Measurements from ENCODE around the gene DDIT4.

DDIT4 gene

DNA sequence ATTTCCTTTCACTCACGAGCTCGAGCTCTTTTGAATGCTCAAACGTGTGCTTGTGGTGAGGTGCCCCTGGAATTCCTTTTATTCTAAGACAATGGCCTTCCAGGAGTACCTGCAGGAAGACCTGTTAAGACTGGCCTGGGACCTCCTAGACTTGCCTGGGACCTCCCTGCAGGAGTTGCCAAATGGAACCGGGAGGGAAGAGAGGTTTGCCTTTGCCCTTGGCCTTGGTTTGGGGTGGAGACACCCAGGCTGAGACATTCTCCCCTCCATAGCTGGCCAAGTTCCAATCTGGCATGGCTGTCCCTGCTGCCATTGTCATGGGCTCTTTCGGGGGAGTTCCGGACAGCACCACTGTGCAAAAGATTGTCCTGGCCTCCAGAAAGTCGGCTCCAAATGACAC is 41.3 kb downstream of the DDIT4 start:
- FAIRE-seq, result no peak
- DNase-seq (ENCODE audit: insufficient read length, low spot score), result no peak
- TF ChIP-seq POU2F2 (IDR thresholded peaks at IDR 0.05; ENCODE audit: low read depth, low read length), result no peak
- no peak for TF ChIP-seq POLR2A (IDR thresholded peaks at IDR 0.05; ENCODE audit: low read depth, low read length)
- no peak for TF ChIP-seq TAF1 (IDR thresholded peaks at IDR 0.05; ENCODE audit: low read depth, low read length)
- TF ChIP-seq SPI1 (IDR thresholded peaks at IDR 0.05; ENCODE audit: low read depth, low read length), result no peak
- TF ChIP-seq PAX5 (IDR thresholded peaks at IDR 0.05; ENCODE audit: insufficient read depth, low read length, severe bottlenecking), result no peak
- TF ChIP-seq POLR2AphosphoS5 (IDR thresholded peaks at IDR 0.05; ENCODE audit: low read depth, low read length), result no peak

GRCh38 chr10:72315611-72316385 is 42.1 kb downstream of the DDIT4 start:
- DNase-seq (ENCODE audit: insufficient read length, low spot score) (no peak), FAIRE-seq (no peak)
- TF ChIP-seq TAF1 (IDR thresholded peaks at IDR 0.05; ENCODE audit: low read depth, low read length) (no peak), POU2F2 (IDR thresholded peaks at IDR 0.05; ENCODE audit: low read depth, low read length) (no peak), SPI1 (IDR thresholded peaks at IDR 0.05; ENCODE audit: low read depth, low read length) (no peak), POLR2AphosphoS5 (IDR thresholded peaks at IDR 0.05; ENCODE audit: low read depth, low read length) (no peak)

GRCh38 chr10:72316386-72316700 is 42.6 kb downstream of the DDIT4 start:
- no peak for DNase-seq (ENCODE audit: insufficient read length, low spot score)
- FAIRE-seq, result no peak
- no peak for TF ChIP-seq PAX5 (IDR thresholded peaks at IDR 0.05; ENCODE audit: insufficient read depth, low read length, severe bottlenecking)
- no peak for TF ChIP-seq POU2F2 (IDR thresholded peaks at IDR 0.05; ENCODE audit: low read depth, low read length)
- TF ChIP-seq SPI1 (IDR thresholded peaks at IDR 0.05; ENCODE audit: low read depth, low read length), result no peak
- no peak for TF ChIP-seq TAF1 (IDR thresholded peaks at IDR 0.05; ENCODE audit: low read depth, low read length)
- TF ChIP-seq POLR2A (IDR thresholded peaks at IDR 0.05; ENCODE audit: low read depth, low read length), result no peak
- TF ChIP-seq POLR2AphosphoS5 (IDR thresholded peaks at IDR 0.05; ENCODE audit: low read depth, low read length), result no peak

DNA sequence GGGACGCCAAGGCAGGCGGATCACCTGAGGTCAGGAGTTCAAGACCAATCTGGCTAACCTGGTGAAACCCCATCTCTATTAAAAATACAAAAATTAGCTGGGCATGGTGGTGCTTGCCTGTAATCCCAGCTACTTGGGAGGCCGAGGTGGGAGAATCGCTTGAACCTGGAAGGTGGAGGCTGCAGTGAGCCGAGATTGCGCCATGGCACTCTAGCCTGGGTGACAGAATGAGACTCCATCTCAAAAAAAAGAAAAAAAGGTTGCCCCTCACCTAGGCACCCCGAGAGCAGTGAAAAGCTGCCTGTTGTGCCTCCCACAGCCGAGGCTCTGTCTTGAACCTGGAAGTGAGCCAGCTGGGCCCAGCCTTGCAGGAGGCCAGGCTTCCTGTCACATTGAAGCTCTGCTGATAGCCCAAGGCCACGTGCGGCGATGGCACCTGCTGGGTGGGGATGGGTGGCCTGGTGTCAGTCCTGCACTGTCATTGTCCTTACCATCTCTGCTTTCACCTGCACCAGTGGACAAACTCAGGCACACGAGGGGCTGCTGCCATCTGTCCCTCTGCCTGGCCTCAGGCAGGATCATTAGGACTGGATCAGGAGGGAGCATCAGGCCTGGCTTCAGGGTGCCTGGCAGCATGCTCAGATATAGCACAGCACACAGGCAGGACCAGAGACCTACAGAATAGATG is 43.2 kb downstream of the DDIT4 start:
- DNase-seq (ENCODE audit: insufficient read length, low spot score), result no peak
- FAIRE-seq, result peak; percentile 84
- no peak for TF ChIP-seq TAF1 (IDR thresholded peaks at IDR 0.05; ENCODE audit: low read depth, low read length)
- TF ChIP-seq POLR2A (IDR thresholded peaks at IDR 0.05; ENCODE audit: low read depth, low read length), result no peak
- no peak for TF ChIP-seq POU2F2 (IDR thresholded peaks at IDR 0.05; ENCODE audit: low read depth, low read length)
- TF ChIP-seq SPI1 (IDR thresholded peaks at IDR 0.05; ENCODE audit: low read depth, low read length), result no peak
- TF ChIP-seq PAX5 (IDR thresholded peaks at IDR 0.05; ENCODE audit: insufficient read depth, low read length, severe bottlenecking), result no peak
- TF ChIP-seq POLR2AphosphoS5 (IDR thresholded peaks at IDR 0.05; ENCODE audit: low read depth, low read length), result no peak

DNA sequence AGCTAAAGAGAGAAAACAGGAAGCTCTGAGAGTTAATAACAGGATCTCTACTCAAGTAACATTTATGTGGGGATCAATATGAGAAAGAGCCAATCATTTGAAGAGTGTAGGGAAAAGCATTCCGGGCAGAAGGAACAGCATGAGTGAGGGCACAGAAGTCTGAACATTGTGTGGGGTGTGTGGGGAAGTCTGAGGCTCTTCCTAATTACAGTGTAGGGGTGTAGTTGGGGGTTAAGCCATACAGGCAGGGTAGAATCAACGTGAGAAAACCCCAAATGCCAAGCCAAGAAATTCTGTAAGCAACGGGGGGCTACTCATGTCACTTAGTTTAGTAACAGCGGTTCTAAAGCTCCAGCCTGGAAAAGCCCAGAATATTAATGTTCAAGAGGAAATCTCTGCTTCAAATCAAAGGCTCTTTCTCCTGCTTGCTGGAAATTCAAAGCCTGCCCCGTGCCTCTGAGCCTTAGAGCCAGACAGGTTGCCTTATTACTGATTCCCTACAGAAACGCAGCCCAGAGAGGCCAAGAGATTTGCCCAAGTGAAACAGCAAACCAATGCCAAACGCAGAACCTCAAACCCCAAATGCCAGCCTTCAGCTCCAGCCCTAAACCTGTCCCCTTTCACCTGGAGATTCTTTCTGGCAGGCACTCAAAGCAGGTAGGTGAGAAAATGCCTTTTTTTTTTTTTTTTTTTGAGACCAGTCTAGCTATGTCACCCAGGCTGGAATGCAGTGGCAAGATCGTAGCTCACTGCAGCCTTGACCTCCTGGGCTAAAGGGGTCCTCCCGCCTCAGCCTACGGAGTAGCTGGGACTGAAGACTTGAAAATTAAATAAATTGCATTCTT is 44.9 kb downstream of the DDIT4 start:
- TF ChIP-seq POU2F2 (IDR thresholded peaks at IDR 0.05; ENCODE audit: low read depth, low read length) (no peak), SPI1 (IDR thresholded peaks at IDR 0.05; ENCODE audit: low read depth, low read length) (no peak), POLR2A (IDR thresholded peaks at IDR 0.05; ENCODE audit: low read depth, low read length) (no peak), PAX5 (IDR thresholded peaks at IDR 0.05; ENCODE audit: insufficient read depth, low read length, severe bottlenecking) (no peak), TAF1 (IDR thresholded peaks at IDR 0.05; ENCODE audit: low read depth, low read length) (no peak), POLR2AphosphoS5 (IDR thresholded peaks at IDR 0.05; ENCODE audit: low read depth, low read length) (no peak)
- no peak for FAIRE-seq

DNA sequence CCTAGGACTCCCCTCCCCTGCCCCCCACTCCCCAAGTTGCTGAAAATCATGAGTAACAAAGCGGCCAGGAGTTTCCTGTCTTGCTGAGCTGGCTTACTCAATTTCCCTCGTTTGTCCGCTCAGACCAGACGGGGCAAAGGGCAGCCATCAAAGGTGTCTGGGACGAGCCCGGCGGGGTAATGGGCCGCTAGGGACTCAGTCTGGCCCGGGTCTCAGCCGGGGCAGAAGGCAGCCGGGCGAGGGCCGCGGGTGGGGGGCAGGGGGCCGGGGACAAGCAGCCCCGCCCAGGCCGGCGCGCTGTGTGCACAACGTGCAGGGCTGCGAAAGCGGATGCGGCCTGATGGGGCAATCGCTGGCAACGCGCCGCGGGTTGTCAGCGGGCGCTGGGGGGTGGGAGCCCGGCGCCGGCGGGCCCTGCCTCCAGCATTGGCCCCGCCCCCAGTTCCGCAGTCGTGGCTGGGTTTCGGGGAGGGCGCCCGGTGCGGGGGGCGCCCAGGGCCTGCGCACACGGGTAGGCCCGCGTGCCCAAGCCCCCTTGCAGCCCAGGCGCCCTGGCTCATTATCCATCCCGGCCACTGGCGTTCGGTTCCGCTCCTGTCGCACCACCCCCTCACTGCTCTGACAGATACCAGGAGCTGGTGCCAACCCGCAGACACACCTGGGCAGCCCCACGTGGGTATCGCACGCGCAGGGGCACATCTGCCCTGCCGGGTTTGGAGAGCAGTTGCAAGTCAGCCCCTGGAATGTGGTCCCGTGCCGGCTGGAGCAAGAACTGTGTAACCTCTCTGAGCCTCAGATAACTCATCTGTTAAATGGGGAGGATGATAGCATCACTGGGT is 45.9 kb downstream of the DDIT4 start:
- peak; percentile 75 for FAIRE-seq
- DNase-seq (ENCODE audit: insufficient read length, low spot score), result peak; percentile 76
- TF ChIP-seq SPI1 (IDR thresholded peaks at IDR 0.05; ENCODE audit: low read depth, low read length), result peak; percentile 38; the same call in 1 of the 2 replicates
- TF ChIP-seq POU2F2 (IDR thresholded peaks at IDR 0.05; ENCODE audit: low read depth, low read length), result no peak
- TF ChIP-seq PAX5 (IDR thresholded peaks at IDR 0.05; ENCODE audit: insufficient read depth, low read length, severe bottlenecking), result no peak

More for the DNA sequence above, 44.9 kb downstream of the DDIT4 start:
- no peak for DNase-seq (ENCODE audit: insufficient read length, low spot score)

DNA sequence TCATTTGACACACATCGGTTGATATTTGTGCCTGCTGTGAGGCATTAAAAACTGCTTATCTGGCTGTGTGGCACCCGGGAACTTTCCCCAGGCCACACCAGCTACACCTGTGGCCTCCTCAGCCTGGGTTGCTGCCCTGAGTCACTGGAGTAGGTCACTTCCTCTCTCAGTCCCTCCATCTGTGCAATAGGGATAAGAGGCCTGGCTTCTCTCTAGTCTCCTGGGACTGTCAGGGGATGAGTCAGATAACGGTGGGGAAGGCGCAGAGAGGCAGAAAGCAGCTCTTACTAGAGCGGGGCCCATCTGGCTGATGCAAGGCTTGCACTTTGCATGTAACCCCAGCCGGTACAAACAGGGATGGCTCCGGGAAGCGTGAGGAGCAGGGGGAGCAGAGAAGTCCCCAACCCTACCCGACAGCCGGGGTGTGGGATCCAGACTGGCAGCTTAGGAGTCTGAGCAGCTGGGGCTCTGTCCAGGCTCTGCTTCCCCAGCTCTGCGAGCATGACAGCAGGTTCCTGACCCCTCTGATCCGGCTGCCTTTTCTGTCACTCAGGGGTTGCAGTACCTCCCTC is 47.0 kb downstream of the DDIT4 start:
- TF ChIP-seq SPI1 (IDR thresholded peaks at IDR 0.05; ENCODE audit: low read depth, low read length), result peak; percentile 94
- TF ChIP-seq POLR2A (IDR thresholded peaks at IDR 0.05; ENCODE audit: low read depth, low read length), result 0 out of 2 replicates have a peak, but pooled peaks have one; percentile 66
- peak; percentile 57 for TF ChIP-seq POLR2AphosphoS5 (IDR thresholded peaks at IDR 0.05; ENCODE audit: low read depth, low read length)
- TF ChIP-seq TAF1 (IDR thresholded peaks at IDR 0.05; ENCODE audit: low read depth, low read length), result peak; percentile 54; the same call in 1 of the 2 replicates
- TF ChIP-seq POU2F2 (IDR thresholded peaks at IDR 0.05; ENCODE audit: low read depth, low read length), result peak; percentile 78
- TF ChIP-seq PAX5 (IDR thresholded peaks at IDR 0.05; ENCODE audit: insufficient read depth, low read length, severe bottlenecking), result no peak
- FAIRE-seq, result peak; percentile 85
- DNase-seq (ENCODE audit: insufficient read length, low spot score), result no peak

DNA sequence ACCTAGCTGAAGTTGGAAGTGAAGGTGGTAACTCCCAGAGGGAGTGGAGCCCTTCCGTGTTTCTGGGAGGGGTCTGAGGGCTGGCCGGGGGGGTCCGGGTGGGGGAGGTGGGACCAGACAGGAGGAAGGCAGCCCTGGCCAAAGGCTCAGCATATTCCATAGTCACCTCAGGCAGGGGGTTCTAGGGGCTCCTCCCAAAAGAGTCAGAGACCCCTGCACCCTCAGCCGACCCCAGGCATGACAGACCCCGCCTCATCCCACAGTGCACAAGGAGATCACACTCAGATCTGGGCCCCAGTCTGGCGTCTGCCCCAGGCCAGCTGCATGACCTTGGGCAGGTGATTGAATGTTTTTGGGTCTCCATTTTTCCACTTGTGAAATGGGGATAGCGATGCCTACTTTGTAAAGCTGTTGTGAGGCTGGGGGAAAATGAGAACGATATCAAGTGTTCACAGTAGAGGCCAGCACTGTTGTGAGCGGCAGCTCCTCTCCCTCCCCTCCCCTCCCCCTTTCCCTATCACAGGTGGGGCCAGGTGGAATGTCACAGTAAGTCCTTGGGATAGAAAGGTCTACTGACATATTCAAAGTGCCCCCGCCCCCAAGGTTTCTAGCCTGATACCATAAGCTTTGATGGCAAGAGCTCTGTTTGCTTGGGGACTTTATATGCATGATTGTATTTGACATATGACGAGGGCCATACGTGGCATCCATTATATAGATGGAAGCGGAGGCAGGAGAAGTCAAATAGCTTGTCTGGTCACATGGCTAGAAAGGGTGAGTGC is 47.7 kb downstream of the DDIT4 start:
- no peak for FAIRE-seq
- no peak for DNase-seq (ENCODE audit: insufficient read length, low spot score)
- no peak for TF ChIP-seq POLR2AphosphoS5 (IDR thresholded peaks at IDR 0.05; ENCODE audit: low read depth, low read length)
- TF ChIP-seq SPI1 (IDR thresholded peaks at IDR 0.05; ENCODE audit: low read depth, low read length), result no peak
- TF ChIP-seq POU2F2 (IDR thresholded peaks at IDR 0.05; ENCODE audit: low read depth, low read length), result no peak
- TF ChIP-seq POLR2A (IDR thresholded peaks at IDR 0.05; ENCODE audit: low read depth, low read length), result no peak
- TF ChIP-seq TAF1 (IDR thresholded peaks at IDR 0.05; ENCODE audit: low read depth, low read length), result no peak
- no peak for TF ChIP-seq PAX5 (IDR thresholded peaks at IDR 0.05; ENCODE audit: insufficient read depth, low read length, severe bottlenecking)
